H1 (cell line): ENCODE results near the gene HMCN2. TPM values are rescaled to one million over a fixed set of nuclear protein-coding genes. Genes with fewer than 3 reads are reported as not detected.

Source experiments
- CTCF ChIA-PET: fragments of 300-600 bp; sonication (Branson Sonifier 250); formaldehyde crosslinking; loops from one replicate; lab custom pipeline; 2021; ENCODE audit not compliant: partially characterized antibody; lab: Charles Lee
- POLR2A ChIA-PET: fragments of 300-600 bp; sonication (Branson Sonifier 250); formaldehyde crosslinking; loops from one replicate; lab custom pipeline; 2021; ENCODE audit warnings: inconsistent platforms; ENCODE audit not compliant: partially characterized antibody; lab: Charles Lee
- DNase-seq, 2 experiments: peaks; one replicate each; pipeline versions ENCODE4 v3.0.0 to v3.0.0-alpha.2; 2010 to 2022; ENCODE audit warnings: low spot score in 2 of 2, low read depth in 1 of 2, mixed read lengths in 1 of 2
- FAIRE-seq: peaks from 2 replicates; lab custom pipeline; 2011; peaks lifted over from hg19 to GRCh38; lab: Jason Lieb, UNC
- H2AFZ ChIP-seq: 2 replicates; pipeline ENCODE4 v1.8.1; 2012; ENCODE audit warnings: low read length, inconsistent platforms
- H2AK5ac ChIP-seq: 2 replicates; pipeline ENCODE4 v1.6.1; 2013; ENCODE audit warnings: low read depth, low read length
- H2BK120ac ChIP-seq: replicated peaks from 2 replicates; pipeline ENCODE3; 2013; ENCODE audit warnings: low read depth, low read length, inconsistent platforms
- H2BK12ac ChIP-seq: 2 replicates; pipeline ENCODE4 v1.6.1; 2013; ENCODE audit warnings: low read depth, low read length
- H2BK15ac ChIP-seq: 2 replicates; pipeline ENCODE4 v1.6.1; 2013; ENCODE audit warnings: low read length
- H2BK20ac ChIP-seq: 2 replicates; pipeline ENCODE4 v1.6.1; 2013; ENCODE audit warnings: low read length
- H2BK5ac ChIP-seq: 2 replicates; pipeline ENCODE4 v1.6.1; 2013; ENCODE audit warnings: low read depth, low read length
- H3K14ac ChIP-seq: 2 replicates; pipeline ENCODE4 v1.6.1; 2013; ENCODE audit warnings: inconsistent platforms; ENCODE audit not compliant: insufficient read length
- H3K18ac ChIP-seq: 2 replicates; pipeline ENCODE4 v1.6.1; 2013; ENCODE audit warnings: low read length; ENCODE audit errors: extremely low read depth
- H3K23ac ChIP-seq: 2 replicates; pipeline ENCODE4 v1.6.1; 2013; ENCODE audit warnings: inconsistent platforms; ENCODE audit not compliant: insufficient read length
- H3K23me2 ChIP-seq: 2 replicates; pipeline ENCODE4 v1.6.1; 2013; ENCODE audit warnings: low read depth, low read length
- H3K27ac ChIP-seq: 2 replicates; pipeline ENCODE4 v1.6.1; 2011; ENCODE audit warnings: low read depth, low read length, inconsistent platforms
- H3K27me3 ChIP-seq, 4 experiments: replicated peaks in 1 of 4; 1 replicate in 1 of 4; 2 replicates in 3 of 4; pipeline versions ENCODE4 v1.6.1 to v1.8.1; 2011 to 2013; ENCODE audit warnings: low read length in 3 of 4, mild to moderate bottlenecking in 3 of 4, inconsistent platforms in 2 of 4, mixed read lengths in 2 of 4, moderate library complexity in 1 of 4; ENCODE audit not compliant: control insufficient read depth in 3 of 4, insufficient read depth in 3 of 4; ENCODE audit errors: extremely low read depth in 1 of 4
- H3K36me3 ChIP-seq, 4 experiments: 2 replicates each; pipeline versions ENCODE4 v1.6.1 to v1.8.1; 2011 to 2013; ENCODE audit warnings: mild to moderate bottlenecking in 4 of 4, low read length in 3 of 4, moderate library complexity in 2 of 4, control low read depth in 1 of 4, inconsistent platforms in 1 of 4; ENCODE audit not compliant: insufficient read depth in 4 of 4, control insufficient read depth in 2 of 4
- H3K4ac ChIP-seq: replicated peaks from 2 replicates; pipeline ENCODE3; 2013; ENCODE audit warnings: low read length, low read depth, mixed read lengths, inconsistent platforms; ENCODE audit not compliant: insufficient read length
- H3K4me1 ChIP-seq, 4 experiments: replicated peaks in 1 of 4; 1 replicate in 1 of 4; 2 replicates in 3 of 4; pipeline versions ENCODE4 v1.6.1 to v1.8.1; 2011 to 2013; ENCODE audit warnings: low read length in 3 of 4, inconsistent platforms in 2 of 4, mixed read lengths in 1 of 4; ENCODE audit not compliant: insufficient read depth in 4 of 4, control insufficient read depth in 3 of 4
- H3K4me2 ChIP-seq, 2 experiments: 2 replicates each; pipeline versions ENCODE4 v1.6.1 to v1.8.1; 2011 to 2013; ENCODE audit warnings: low read depth in 2 of 2, low read length in 2 of 2, control low read depth in 1 of 2, inconsistent platforms in 1 of 2, mild to moderate bottlenecking in 1 of 2; ENCODE audit not compliant: insufficient read depth in 1 of 2
- H3K4me3 ChIP-seq, 4 experiments: fragments of 200-600, 300-600 bp in 1 of 4; sonication (generic), shearing (Covaris generic), sonication (Bioruptor Twin) in 1 of 4; 2 replicates each; pipeline versions ENCODE4 v1.5.1 to v1.8.1; 2011 to 2016; ENCODE audit warnings: low read length in 4 of 4, low read depth in 3 of 4, control low read depth in 2 of 4, inconsistent platforms in 2 of 4, mild to moderate bottlenecking in 2 of 4, mixed read lengths in 1 of 4, moderate library complexity in 1 of 4; ENCODE audit not compliant: insufficient read depth in 2 of 4; ENCODE audit errors: extremely low read depth in 1 of 4
- H3K56ac ChIP-seq: replicated peaks from 2 replicates; pipeline ENCODE3; 2013; ENCODE audit warnings: low read depth, mild to moderate bottlenecking, mixed read lengths, low read length, inconsistent platforms; ENCODE audit not compliant: insufficient read length
- H3K79me1 ChIP-seq: 2 replicates; pipeline ENCODE4 v1.6.1; 2013; ENCODE audit warnings: low read depth, low read length, control low read depth
- H3K79me2 ChIP-seq, 2 experiments: 2 replicates each; pipeline versions ENCODE4 v1.6.1 to v1.8.1; 2012 to 2013; ENCODE audit warnings: low read length in 2 of 2, mild to moderate bottlenecking in 2 of 2, inconsistent platforms in 1 of 2; ENCODE audit not compliant: insufficient read depth in 2 of 2, control insufficient read depth in 1 of 2
- H3K9ac ChIP-seq, 4 experiments: replicated peaks in 1 of 4; 1 replicate in 1 of 4; 2 replicates in 3 of 4; pipeline versions ENCODE4 v1.6.1 to v1.8.1; 2011 to 2013; ENCODE audit warnings: low read depth in 3 of 4, low read length in 3 of 4, control low read depth in 2 of 4, mild to moderate bottlenecking in 2 of 4, moderate library complexity in 2 of 4, inconsistent platforms in 1 of 4; ENCODE audit errors: extremely low read depth in 1 of 4
- H3K9me3 ChIP-seq, 2 experiments: 2 replicates each; pipeline versions ENCODE4 v1.6.1 to v1.8.1; 2012 to 2013; ENCODE audit warnings: mild to moderate bottlenecking in 2 of 2, moderate library complexity in 2 of 2, control low read depth in 1 of 2, inconsistent platforms in 1 of 2, low read depth in 1 of 2, low read length in 1 of 2, mixed read lengths in 1 of 2; ENCODE audit not compliant: insufficient read depth in 2 of 2
- H4K20me1 ChIP-seq, 2 experiments: replicated peaks in 1 of 2; 2 replicates each; pipeline versions ENCODE3 to v1.8.1; 2011 to 2013; ENCODE audit warnings: inconsistent platforms in 2 of 2, low read length in 2 of 2, mild to moderate bottlenecking in 1 of 2; ENCODE audit not compliant: insufficient read depth in 2 of 2, control insufficient read depth in 1 of 2
- H4K5ac ChIP-seq: 2 replicates; pipeline ENCODE4 v1.6.1; 2013; ENCODE audit warnings: low read length, low read depth, mixed read lengths, inconsistent platforms; ENCODE audit not compliant: insufficient read length
- H4K8ac ChIP-seq: 2 replicates; pipeline ENCODE4 v1.8.0; 2013; ENCODE audit warnings: mild to moderate bottlenecking, moderate library complexity, low read length, inconsistent platforms; ENCODE audit not compliant: insufficient read depth; ENCODE audit errors: extremely low read depth
- H4K91ac ChIP-seq: replicated peaks from 2 replicates; pipeline ENCODE3; 2013; ENCODE audit warnings: low read length, mixed read lengths, inconsistent platforms; ENCODE audit not compliant: insufficient read length
- POLR2AphosphoS5 ChIP-seq: IDR thresholded peaks from 2 replicates; pipeline ENCODE4 v1.6.1; 2011; ENCODE audit warnings: low read depth, low read length
- WGBS, 2 experiments: shearing (Covaris generic) in 1 of 2; methylation state at CpG; one replicate each; pipeline versions ENCODE4 v1.1.6 to v1.1.7; 2013 to 2015; ENCODE audit warnings: low lambda C conversion rate in 2 of 2, mixed read lengths in 2 of 2, inconsistent platforms in 1 of 2, low coverage in 1 of 2, missing lambda C conversion rate in 1 of 2; ENCODE audit not compliant: insufficient replicate concordance in 2 of 2, insufficient coverage in 1 of 2, insufficient read length in 1 of 2; ENCODE audit errors: extremely low coverage in 1 of 2, missing lambda C conversion rate in 1 of 2; 5-methylcytosine and 5-hydroxymethylcytosine counted together
- polyA plus RNA-seq, 7 experiments: library from polyadenylated mRNA; depleted of rRNA in 3 of 7; stranded (reverse) in 5 of 7; unstranded in 2 of 7; fragments of >200 nt in 5 of 7; fragments of 200-250 nt in 2 of 7; gene quantifications; 1 replicate in 5 of 7; 2 replicates in 1 of 7; 4 replicates in 1 of 7; pipeline versions ENCODE4 v1.2.1 to v1.2.3, GENCODE V29; 2011 to 2013; ENCODE audit warnings: missing spikeins in 2 of 7, mixed read lengths in 2 of 7
- total RNA-seq: library from RNA; stranded (reverse); fragmentation: NEBNext Ultra II Directional; extraction: Animal tissue kit (Norgen Biotek cat#: 25700); gene quantifications from 2 replicates; pipeline ENCODE4 v1.2.1, GENCODE V29; 2021

HMCN2 gene
- total and polyA plus RNA-seq, 2 of the 8 experiments (the other 6 are each of a cell fraction or from before 2014, with no cell fraction given): 5.0 to 9.1 TPM

- FAIRE-seq (no peak), DNase-seq (no peak)
- 92% methylated on average over 9 of the region's 9 CpGs; no CpG with 5 or more reads in 1 of the 2 experiments for WGBS, 2 experiments
- H3K4ac ChIP-seq: no peak overlapping the region
- no peaks in the 10 kb centered on the region for H3K23me2 ChIP-seq
- H4K91ac ChIP-seq: no peak overlapping the region
- H2BK15ac ChIP-seq: no peak overlapping the region
- H3K18ac ChIP-seq: no peak overlapping the region
- no peaks in the 10 kb centered on the region for H3K27me3 ChIP-seq
- H3K4me3 ChIP-seq: no peak overlapping the region
- peaks cover 0 to 3% (median 0%) of the 10 kb centered on the region in 4 experiments; a peak in 1 of 8 replicates for H3K36me3 ChIP-seq
- H3K4me1 ChIP-seq: 0 out of 7 replicates have a peak, but pooled peaks cover 0 to 4% (median 0%) of the 10 kb centered on the region in 4 experiments
- H2BK12ac ChIP-seq: no peak overlapping the region
- CTCF ChIA-PET: interaction anchor here (0.6 to 3.6 kb wide), 6 partner anchors 10 to 203 kb away, joined by 3 to 18 read pairs (median 4); no protein-coding TSS in a partner anchor
- no peak for TF ChIP-seq POLR2AphosphoS5
- no peak overlapping the region for H3K23ac ChIP-seq
- no peak overlapping the region for H3K14ac ChIP-seq
- H4K8ac ChIP-seq: no peak overlapping the region
- H2AK5ac ChIP-seq: no peak overlapping the region
- no peak overlapping the region for H2BK120ac ChIP-seq
- no peak overlapping the region for H3K9ac ChIP-seq
- H3K4me2 ChIP-seq: no peak overlapping the region
- no peaks in the 10 kb centered on the region for H3K79me1 ChIP-seq
- H3K9me3 ChIP-seq: no peaks in the 10 kb centered on the region
- no peak overlapping the region for H2AFZ ChIP-seq
- H2BK5ac ChIP-seq: no peak overlapping the region
- H3K79me2 ChIP-seq: no peaks in the 10 kb centered on the region
- no peak overlapping the region for H3K56ac ChIP-seq
- H4K20me1 ChIP-seq: no peaks in the 10 kb centered on the region
- H4K5ac ChIP-seq: no peak overlapping the region
- H2BK20ac ChIP-seq: no peak overlapping the region
- H3K27ac ChIP-seq: no peak overlapping the region
- POLR2A ChIA-PET: interaction anchor here (1.6 kb wide), 1 partner anchor 14 kb away, joined by 3 read pairs; no protein-coding TSS in a partner anchor
Observed at GRCh38 chr9:130310456-130310855, 44.9 kb downstream of the HMCN2 start.
